Measurements from ENCODE around the gene TSPEAR.

TSPEAR gene

GRCh38 chr21:44711327-44712202 is at the start of gene TSPEAR:
Gene TSPEAR, minus strand, starts transcription at chr21:44711572. Its CDS starts 58 bp downstream, at chr21:44711514.
- DNase-seq: no peak

GRCh38 chr21:44760376-44760775 is 49.0 kb upstream of the TSPEAR start:
- no peak for DNase-seq

GRCh38 chr21:44759628-44760285 is 48.4 kb upstream of the TSPEAR start:
- no peak for DNase-seq

- DNase-seq: no peak
Observed at GRCh38 chr21:44758781-44759627, 47.6 kb upstream of the TSPEAR start.

GRCh38 chr21:44758141-44758561 is 46.8 kb upstream of the TSPEAR start:
- no peak for DNase-seq

- no peak for DNase-seq
Observed at GRCh38 chr21:44757731-44758130, 46.4 kb upstream of the TSPEAR start.

- no peak for DNase-seq
Observed at GRCh38 chr21:44756423-44757185, 45.2 kb upstream of the TSPEAR start.

DNA sequence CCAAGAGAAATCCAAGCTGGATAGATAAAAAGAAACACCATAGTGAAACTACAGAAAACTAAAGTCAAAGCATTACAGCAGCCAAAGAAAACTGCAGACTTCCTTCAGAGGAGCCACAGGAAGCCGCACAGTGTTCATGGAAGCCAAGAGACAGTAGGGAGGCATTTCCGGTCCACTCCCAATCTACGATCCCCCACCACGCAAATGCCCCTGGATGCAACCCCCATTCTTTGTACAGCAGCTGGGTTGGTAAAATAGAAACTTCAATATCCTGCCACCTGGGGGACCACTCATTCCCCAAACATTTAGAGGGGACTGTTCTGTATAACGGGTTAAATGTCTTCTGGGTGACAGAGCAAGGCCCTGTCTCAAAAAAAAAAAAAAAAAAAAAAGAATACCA is 43.9 kb upstream of the TSPEAR start:
- DNase-seq: no peak

- DNase-seq: no peak
Observed at GRCh38 chr21:44753357-44753756, 42.0 kb upstream of the TSPEAR start.

GRCh38 chr21:44752671-44753235 is 41.4 kb upstream of the TSPEAR start:
- DNase-seq: no peak

- no peak for DNase-seq
Observed at GRCh38 chr21:44751799-44752636, 40.6 kb upstream of the TSPEAR start.

- no peak for DNase-seq
Observed at GRCh38 chr21:44751186-44751798, 39.9 kb upstream of the TSPEAR start.

GRCh38 chr21:44750675-44751025 is 39.3 kb upstream of the TSPEAR start:
- DNase-seq: no peak

GRCh38 chr21:44749759-44750674 is 38.6 kb upstream of the TSPEAR start:
- no peak for DNase-seq

GRCh38 chr21:44749116-44749758 is 37.9 kb upstream of the TSPEAR start:
- DNase-seq: no peak

DNA sequence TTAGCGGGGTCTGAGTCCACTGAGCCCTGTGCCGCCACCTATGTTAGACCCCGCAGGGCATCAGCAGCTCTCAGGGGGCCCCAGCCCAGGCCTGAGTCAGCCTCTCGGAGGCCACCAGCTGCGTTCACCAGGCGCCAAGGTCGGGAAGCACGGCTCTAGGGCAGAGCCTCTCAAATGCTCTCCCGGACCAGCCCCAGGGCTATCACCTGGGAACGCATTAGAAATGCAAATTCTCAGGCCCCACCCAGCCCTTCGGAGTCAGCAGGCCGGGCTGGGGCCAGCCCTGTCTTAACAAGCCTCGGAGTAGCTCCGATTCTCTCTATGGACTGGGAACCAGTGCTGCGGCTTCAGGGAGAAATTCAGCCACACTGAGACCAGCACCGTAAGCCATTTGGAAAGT is 37.2 kb upstream of the TSPEAR start:
- DNase-seq: no peak

DNA sequence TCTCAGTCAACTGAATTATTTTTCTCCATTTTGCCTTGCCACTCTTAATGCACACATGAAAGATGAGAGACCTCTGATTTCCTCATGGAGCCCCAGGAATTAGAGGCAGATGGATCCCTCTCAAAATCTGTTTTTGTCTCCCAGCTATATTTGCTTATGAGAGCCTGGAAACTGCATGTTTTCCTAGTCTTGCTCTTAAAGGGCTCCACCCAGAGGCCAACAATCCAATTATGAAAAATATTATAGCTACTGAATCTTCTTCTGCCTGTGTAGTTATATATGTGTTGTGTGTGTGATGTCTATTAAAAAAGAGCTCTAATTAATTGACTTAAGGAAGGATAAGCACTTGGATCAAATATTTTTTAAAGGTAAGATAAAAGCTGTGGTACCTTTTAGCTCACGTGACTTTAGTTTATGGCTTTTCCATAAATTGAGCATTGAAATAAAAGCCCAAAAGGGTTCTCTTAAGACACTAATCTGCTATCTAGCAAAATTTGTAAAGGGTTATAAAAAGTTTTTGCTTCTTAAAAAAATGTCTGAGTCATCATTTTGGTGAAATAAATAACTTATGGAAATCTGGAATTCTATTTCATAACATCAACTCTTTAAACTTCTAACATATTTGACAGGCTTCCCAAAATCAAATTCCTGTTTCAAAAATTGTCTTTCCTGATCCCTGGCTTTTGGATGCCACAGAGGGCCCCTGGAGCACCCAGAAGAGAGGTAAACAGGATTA is 31.2 kb upstream of the TSPEAR start:
- DNase-seq: no peak

DNA sequence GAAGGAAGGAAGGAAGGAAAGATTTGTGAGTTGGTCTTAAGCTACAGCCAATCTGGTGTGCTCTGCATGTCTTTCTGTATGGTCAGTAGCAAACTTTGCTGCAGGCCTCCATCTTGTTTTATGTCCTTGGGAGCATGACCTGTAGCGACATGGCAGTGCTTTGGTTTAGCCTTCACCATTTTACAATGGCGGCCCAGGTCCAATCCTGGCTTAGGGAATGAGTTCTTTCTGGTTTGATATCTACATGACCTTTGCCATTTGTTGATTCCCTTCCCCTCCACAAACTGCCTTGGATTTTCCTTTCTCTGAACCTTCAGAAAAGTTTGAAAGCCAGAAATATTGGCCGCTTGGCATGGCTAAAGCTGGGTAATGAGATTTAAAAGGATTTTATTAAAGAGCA is 30.5 kb upstream of the TSPEAR start:
- DNase-seq: no peak
